Suprapubic skin (tissue), 4 donors: ENCODE results near the gene CTRL.

Experiments
- POLR2A ChIP-seq, 2 donors: fragments of 450-650 bp; IDR thresholded peaks; one replicate each; pipeline ENCODE4 v1.6.1; 2017; ENCODE audit warnings: antibody characterized with exemption in 2 of 2, mild to moderate bottlenecking in 2 of 2, moderate library complexity in 2 of 2
- POLR2AphosphoS5 ChIP-seq, 3 donors: sonication (generic); formaldehyde crosslinking; IDR thresholded peaks; one replicate each; pipeline ENCODE4 v1.6.1; 2017; ENCODE audit warnings: antibody characterized with exemption in 3 of 3
- TF ChIP-seq, protein P1 (sequence below), 2 donors: fragments of 200-600 bp in 1 of 2; fragments of 450-650 bp in 1 of 2; sonication (generic) in 1 of 2; IDR thresholded peaks; one replicate each; pipeline ENCODE4 v1.5.1; 2016 to 2019; ENCODE audit warnings: antibody characterized with exemption in 2 of 2, mild to moderate bottlenecking in 1 of 2, moderate library complexity in 1 of 2

DNA sequence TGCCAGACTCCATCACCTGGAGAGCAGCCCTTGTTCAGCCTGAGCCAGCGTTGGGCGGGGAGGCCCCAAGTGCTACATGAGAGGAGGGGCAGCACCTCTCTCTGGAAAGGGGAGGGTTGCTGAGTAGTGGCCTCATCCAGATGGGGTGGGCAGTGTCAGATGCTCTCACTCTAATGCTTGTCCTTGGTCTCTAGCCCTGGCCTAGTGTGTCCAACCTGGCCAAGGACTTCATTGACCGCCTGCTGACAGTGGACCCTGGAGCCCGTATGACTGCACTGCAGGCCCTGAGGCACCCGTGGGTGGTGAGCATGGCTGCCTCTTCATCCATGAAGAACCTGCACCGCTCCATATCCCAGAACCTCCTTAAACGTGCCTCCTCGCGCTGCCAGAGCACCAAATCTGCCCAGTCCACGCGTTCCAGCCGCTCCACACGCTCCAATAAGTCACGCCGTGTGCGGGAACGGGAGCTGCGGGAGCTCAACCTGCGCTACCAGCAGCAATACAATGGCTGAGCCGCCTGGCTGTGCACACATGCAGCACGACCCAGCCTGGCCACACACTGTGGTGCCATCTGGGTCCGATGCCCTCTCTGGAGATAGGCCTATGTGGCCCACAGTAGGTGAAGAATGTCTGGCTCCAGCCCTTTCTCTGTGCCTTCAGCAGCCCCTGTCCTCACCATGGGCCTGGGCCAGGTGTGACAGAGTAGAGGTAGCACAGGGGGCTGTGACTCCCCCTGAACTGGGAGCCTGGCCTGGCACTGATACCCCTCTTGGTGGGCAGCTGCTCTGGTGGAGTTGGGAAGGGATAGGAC, 4.3 kb downstream of the CTRL start:
- TF ChIP-seq, protein P1, sequence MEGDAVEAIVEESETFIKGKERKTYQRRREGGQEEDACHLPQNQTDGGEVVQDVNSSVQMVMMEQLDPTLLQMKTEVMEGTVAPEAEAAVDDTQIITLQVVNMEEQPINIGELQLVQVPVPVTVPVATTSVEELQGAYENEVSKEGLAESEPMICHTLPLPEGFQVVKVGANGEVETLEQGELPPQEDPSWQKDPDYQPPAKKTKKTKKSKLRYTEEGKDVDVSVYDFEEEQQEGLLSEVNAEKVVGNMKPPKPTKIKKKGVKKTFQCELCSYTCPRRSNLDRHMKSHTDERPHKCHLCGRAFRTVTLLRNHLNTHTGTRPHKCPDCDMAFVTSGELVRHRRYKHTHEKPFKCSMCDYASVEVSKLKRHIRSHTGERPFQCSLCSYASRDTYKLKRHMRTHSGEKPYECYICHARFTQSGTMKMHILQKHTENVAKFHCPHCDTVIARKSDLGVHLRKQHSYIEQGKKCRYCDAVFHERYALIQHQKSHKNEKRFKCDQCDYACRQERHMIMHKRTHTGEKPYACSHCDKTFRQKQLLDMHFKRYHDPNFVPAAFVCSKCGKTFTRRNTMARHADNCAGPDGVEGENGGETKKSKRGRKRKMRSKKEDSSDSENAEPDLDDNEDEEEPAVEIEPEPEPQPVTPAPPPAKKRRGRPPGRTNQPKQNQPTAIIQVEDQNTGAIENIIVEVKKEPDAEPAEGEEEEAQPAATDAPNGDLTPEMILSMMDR (IDR thresholded peaks at IDR 0.05): no peak
- TF ChIP-seq POLR2A (IDR thresholded peaks at IDR 0.05) (no peak), POLR2AphosphoS5 (IDR thresholded peaks at IDR 0.05) (no peak)
